Ishikawa (cell line): Measurements from ENCODE around the gene PHF19.

ENCODE experiments used
- CEBPB ChIP-seq: IDR thresholded peaks from 2 replicates; pipeline ENCODE4 v1.6.1; 2012
- CREB1 ChIP-seq: IDR thresholded peaks from 2 replicates; pipeline ENCODE4 v1.6.1; 2012; ENCODE audit warnings: low read depth
- EGR1 ChIP-seq: IDR thresholded peaks from 2 replicates; pipeline ENCODE4 v1.6.1; 2012
- EP300 ChIP-seq: IDR thresholded peaks from 2 replicates; pipeline ENCODE4 v1.6.1; 2012; ENCODE audit warnings: borderline replicate concordance
- FOXM1 ChIP-seq: IDR thresholded peaks from 2 replicates; pipeline ENCODE4 v1.6.1; 2012; ENCODE audit warnings: low read depth, borderline replicate concordance
- MAX ChIP-seq: IDR thresholded peaks from 2 replicates; pipeline ENCODE4 v1.6.1; 2012
- NFIC ChIP-seq: IDR thresholded peaks from 2 replicates; pipeline ENCODE4 v1.6.1; 2012
- RAD21 ChIP-seq: IDR thresholded peaks from 2 replicates; pipeline ENCODE4 v1.6.1; 2012; ENCODE audit warnings: low read depth
- REST ChIP-seq: IDR thresholded peaks from 2 replicates; pipeline ENCODE4 v1.6.1; 2012; ENCODE audit warnings: low read depth, mild to moderate bottlenecking
- TAF1 ChIP-seq: IDR thresholded peaks from 2 replicates; pipeline ENCODE4 v1.6.1; 2012; ENCODE audit warnings: low read depth, mild to moderate bottlenecking
- TCF12 ChIP-seq: IDR thresholded peaks from 2 replicates; pipeline ENCODE4 v1.6.1; 2012; ENCODE audit warnings: low read depth
- TEAD4 ChIP-seq: IDR thresholded peaks from 2 replicates; pipeline ENCODE4 v1.6.1; 2012
- USF1 ChIP-seq: IDR thresholded peaks from 2 replicates; pipeline ENCODE4 v1.6.1; 2012
- YY1 ChIP-seq: IDR thresholded peaks from 2 replicates; pipeline ENCODE4 v1.6.1; 2012; ENCODE audit warnings: low read depth
- ZBTB7A ChIP-seq: IDR thresholded peaks from 2 replicates; pipeline ENCODE4 v1.6.1; 2012; ENCODE audit warnings: low read depth

Gene PHF19

GRCh38 chr9:120861935-120862334 lies 15.1 kb downstream of the PHF19 start:
- no peak for TF ChIP-seq CEBPB
- no peak for TF ChIP-seq YY1
- no peak for TF ChIP-seq TCF12
- TF ChIP-seq NFIC: no peak
- no peak for TF ChIP-seq TAF1
- no peak for TF ChIP-seq FOXM1
- TF ChIP-seq USF1: no peak

GRCh38 chr9:120860083-120860482 lies 16.9 kb downstream of the PHF19 start:
- no peak for TF ChIP-seq EP300
- no peak for TF ChIP-seq TEAD4
- no peak for TF ChIP-seq YY1
- no peak for TF ChIP-seq RAD21
- no peak for TF ChIP-seq FOXM1
- no peak for TF ChIP-seq NFIC
- no peak for TF ChIP-seq MAX
- TF ChIP-seq TAF1: no peak
- TF ChIP-seq TCF12: no peak
- TF ChIP-seq USF1: no peak
- no peak for TF ChIP-seq CEBPB
- TF ChIP-seq ZBTB7A: no peak
- no peak for TF ChIP-seq CREB1
- TF ChIP-seq EGR1: no peak
- TF ChIP-seq REST: no peak

GRCh38 chr9:120859361-120859760 lies 17.6 kb downstream of the PHF19 start:
- no peak for TF ChIP-seq REST
- no peak for TF ChIP-seq MAX
- no peak for TF ChIP-seq TEAD4
- TF ChIP-seq RAD21: no peak
- no peak for TF ChIP-seq EGR1
- TF ChIP-seq ZBTB7A: no peak
- TF ChIP-seq USF1: no peak
- no peak for TF ChIP-seq CEBPB
- no peak for TF ChIP-seq TCF12
- TF ChIP-seq CREB1: no peak
- TF ChIP-seq EP300: no peak
- no peak for TF ChIP-seq FOXM1
- TF ChIP-seq NFIC: no peak
- no peak for TF ChIP-seq TAF1

- no peak for TF ChIP-seq REST
- no peak for TF ChIP-seq FOXM1
- TF ChIP-seq RAD21: no peak
- no peak for TF ChIP-seq EGR1
- TF ChIP-seq EP300: no peak
- TF ChIP-seq YY1: no peak
- no peak for TF ChIP-seq MAX
- no peak for TF ChIP-seq CREB1
- no peak for TF ChIP-seq ZBTB7A
- no peak for TF ChIP-seq NFIC
- no peak for TF ChIP-seq TEAD4
- no peak for TF ChIP-seq TCF12
- no peak for TF ChIP-seq CEBPB
- no peak for TF ChIP-seq TAF1
- no peak for TF ChIP-seq USF1
These were observed 19.1 kb downstream of the PHF19 start for GRCh38 chr9:120857902-120858301.
